Neural progenitor cell (in vitro differentiated cells): ENCODE data around the gene TRMT1L. TPM values are rescaled to one million over a fixed set of nuclear protein-coding genes. Genes with fewer than 3 reads are reported as not detected.
A peak's percentile ranks its signal among the peaks of the same experiment; 100 is the strongest.

Experiments
- DNase-seq: peaks from one replicate; pipeline ENCODE4 v3.0.0-alpha.2; 2016; ENCODE audit warnings: low spot score
- H2AFZ ChIP-seq: fragments of 200-600 bp; sonication (generic); replicated peaks from 2 replicates; pipeline ENCODE4 v1.6.1; 2016; ENCODE audit warnings: antibody characterized with exemption
- H3F3A ChIP-seq: fragments of 200-600 bp; sonication (generic); 2 replicates; pipeline ENCODE4 v1.6.1; 2016; ENCODE audit warnings: antibody characterized with exemption, low read depth
- H3K27ac ChIP-seq: fragments of 200-600 bp; sonication (generic); 2 replicates; pipeline ENCODE4 v1.5.1; 2016; ENCODE audit warnings: mild to moderate bottlenecking
- H3K27me3 ChIP-seq: fragments of 200-600 bp; sonication (generic); 2 replicates; pipeline ENCODE4 v1.6.1; 2016; ENCODE audit warnings: mild to moderate bottlenecking, moderate library complexity
- H3K36me3 ChIP-seq: fragments of 200-600 bp; sonication (generic); 2 replicates; pipeline ENCODE4 v1.5.1; 2016
- H3K4me1 ChIP-seq: fragments of 200-600 bp; sonication (generic); 2 replicates; pipeline ENCODE4 v1.6.1; 2016; ENCODE audit warnings: mixed run types
- H3K4me2 ChIP-seq: fragments of 200-600 bp; sonication (generic); 2 replicates; pipeline ENCODE4 v1.6.1; 2016
- H3K4me3 ChIP-seq: fragments of 200-600 bp; sonication (generic); 2 replicates; pipeline ENCODE4 v1.5.1; 2016
- H3K79me2 ChIP-seq: fragments of 200-600 bp; sonication (generic); 2 replicates; pipeline ENCODE4 v1.6.1; 2016; ENCODE audit warnings: low read depth
- H3K9ac ChIP-seq: fragments of 200-600 bp; sonication (generic); 2 replicates; pipeline ENCODE4 v1.6.1; 2016
- H3K9me3 ChIP-seq: fragments of 200-600 bp; sonication (generic); 2 replicates; pipeline ENCODE4 v1.5.1; 2016; ENCODE audit warnings: low read depth
- H4K20me1 ChIP-seq: fragments of 200-600 bp; sonication (generic); 2 replicates; pipeline ENCODE4 v1.6.1; 2016; ENCODE audit warnings: low read depth
- H3K27ac Mint-ChIP-seq: 3 replicates; pipeline ENCODE4 v1.8.0; 2021; ENCODE audit warnings: mixed read lengths
- H3K27me3 Mint-ChIP-seq: 2 replicates; pipeline ENCODE4 v1.8.0; 2022; ENCODE audit warnings: low read depth, mild to moderate bottlenecking, inconsistent platforms, moderate library complexity, mixed read lengths; ENCODE audit not compliant: insufficient read depth
- H3K36me3 Mint-ChIP-seq: 3 replicates; pipeline ENCODE4 v1.8.0; 2021; ENCODE audit warnings: mixed read lengths
- H3K4me1 Mint-ChIP-seq: 3 replicates; pipeline ENCODE4 v1.8.0; 2021; ENCODE audit warnings: mixed read lengths
- H3K4me3 Mint-ChIP-seq: 3 replicates; pipeline ENCODE4 v1.8.0; 2021; ENCODE audit warnings: mild to moderate bottlenecking, moderate library complexity, mixed read lengths
- H3K9me3 Mint-ChIP-seq: 3 replicates; pipeline ENCODE4 v1.8.0; 2020; ENCODE audit warnings: mixed read lengths
- EZH2 ChIP-seq: fragments of 200-600 bp; sonication (generic); IDR thresholded peaks from 2 replicates; pipeline ENCODE4 v1.6.1; 2017; ENCODE audit warnings: antibody characterized with exemption, mild to moderate bottlenecking, moderate library complexity
- EZH2phosphoT487 ChIP-seq: fragments of 200-600 bp; sonication (generic); IDR thresholded peaks from 2 replicates; pipeline ENCODE4 v1.6.1; 2017; ENCODE audit warnings: antibody characterized with exemption
- total RNA-seq: library from RNA; depleted of rRNA; stranded (reverse); fragments of >200 nt; gene quantifications from 2 replicates; pipeline ENCODE4 v1.2.3, GENCODE V29; 2015; ENCODE audit warnings: low replicate concordance
- TF ChIP-seq, protein P1 (sequence below): fragments of 200-600 bp; sonication (generic); IDR thresholded peaks from 2 replicates; pipeline ENCODE4 v1.5.1; 2017; ENCODE audit warnings: antibody characterized with exemption, mild to moderate bottlenecking

Gene TRMT1L
- total RNA-seq, 1 donor from 2014 or later, result 58.9 TPM

DNA sequence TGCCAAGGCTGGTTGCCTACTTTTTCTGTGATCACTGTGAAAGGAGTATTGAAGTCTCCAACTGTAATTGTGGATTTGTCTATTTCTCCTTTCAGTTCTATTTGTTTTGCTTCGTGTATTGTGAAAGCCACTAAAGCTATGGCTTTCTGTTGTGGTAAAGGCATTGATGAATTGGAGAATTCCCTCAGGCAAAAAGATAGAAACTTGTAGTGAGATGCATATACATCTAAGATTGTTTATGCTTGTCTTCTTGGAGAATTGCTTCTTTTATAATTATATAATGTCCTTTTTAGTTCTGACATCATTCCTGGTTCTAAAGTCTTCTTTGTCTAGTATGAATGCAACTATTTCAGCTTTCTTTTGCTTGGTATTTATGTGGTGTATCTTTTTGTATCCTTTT is 37.0 kb upstream of the TRMT1L start:
- H4K20me1 ChIP-seq, result no peaks in the 10 kb centered on the region
- no peak overlapping the region for H2AFZ ChIP-seq
- no peaks in the 10 kb centered on the region for H3K27me3 ChIP-seq
- H3K9me3 ChIP-seq, result no peaks in the 10 kb centered on the region
- no peak overlapping the region for H3K4me2 ChIP-seq
- H3K4me1 ChIP-seq, result no peaks in the 10 kb centered on the region
- H3K79me2 ChIP-seq, result no peaks in the 10 kb centered on the region
- H3K36me3 Mint-ChIP-seq, result peaks cover 6% of the 10 kb centered on the region
- no peak overlapping the region for H3K4me3 Mint-ChIP-seq
- H3F3A ChIP-seq, result no peaks in the 10 kb centered on the region
- no peaks in the 10 kb centered on the region for H3K27me3 Mint-ChIP-seq
- H3K9ac ChIP-seq, result no peak overlapping the region
- peaks cover 15% of the 10 kb centered on the region for H3K9me3 Mint-ChIP-seq
- H3K27ac ChIP-seq, result no peak overlapping the region
- H3K4me1 Mint-ChIP-seq, result no peaks in the 10 kb centered on the region
- no peaks in the 10 kb centered on the region for H3K36me3 ChIP-seq
- TF ChIP-seq EZH2phosphoT487 (no peak), EZH2 (no peak)
- TF ChIP-seq, protein P1, sequence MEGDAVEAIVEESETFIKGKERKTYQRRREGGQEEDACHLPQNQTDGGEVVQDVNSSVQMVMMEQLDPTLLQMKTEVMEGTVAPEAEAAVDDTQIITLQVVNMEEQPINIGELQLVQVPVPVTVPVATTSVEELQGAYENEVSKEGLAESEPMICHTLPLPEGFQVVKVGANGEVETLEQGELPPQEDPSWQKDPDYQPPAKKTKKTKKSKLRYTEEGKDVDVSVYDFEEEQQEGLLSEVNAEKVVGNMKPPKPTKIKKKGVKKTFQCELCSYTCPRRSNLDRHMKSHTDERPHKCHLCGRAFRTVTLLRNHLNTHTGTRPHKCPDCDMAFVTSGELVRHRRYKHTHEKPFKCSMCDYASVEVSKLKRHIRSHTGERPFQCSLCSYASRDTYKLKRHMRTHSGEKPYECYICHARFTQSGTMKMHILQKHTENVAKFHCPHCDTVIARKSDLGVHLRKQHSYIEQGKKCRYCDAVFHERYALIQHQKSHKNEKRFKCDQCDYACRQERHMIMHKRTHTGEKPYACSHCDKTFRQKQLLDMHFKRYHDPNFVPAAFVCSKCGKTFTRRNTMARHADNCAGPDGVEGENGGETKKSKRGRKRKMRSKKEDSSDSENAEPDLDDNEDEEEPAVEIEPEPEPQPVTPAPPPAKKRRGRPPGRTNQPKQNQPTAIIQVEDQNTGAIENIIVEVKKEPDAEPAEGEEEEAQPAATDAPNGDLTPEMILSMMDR, result no peak
- H3K4me3 ChIP-seq, result no peak overlapping the region
- no peak for DNase-seq
- no peak overlapping the region for H3K27ac Mint-ChIP-seq

- H2AFZ ChIP-seq, result no peak overlapping the region
- Mint-ChIP-seq H3K4me1 (peaks cover 3% of the 10 kb centered on the region), H3K27ac (no peak overlapping the region), H3K4me3 (peak overlapping the region; percentile 20), H3K9me3 (no peaks in the 10 kb centered on the region), H3K36me3 (peaks cover 4% of the 10 kb centered on the region), H3K27me3 (no peaks in the 10 kb centered on the region)
- H3K4me2 ChIP-seq, result peak overlapping the region; percentile 39
- no peak overlapping the region for H3K4me3 ChIP-seq
- H3K9ac ChIP-seq, result no peak overlapping the region
- H3K4me1 ChIP-seq, result no peaks in the 10 kb centered on the region
- no peak overlapping the region for H3K27ac ChIP-seq
- no peaks in the 10 kb centered on the region for H3F3A ChIP-seq
- H3K36me3 ChIP-seq, result no peaks in the 10 kb centered on the region
- no peaks in the 10 kb centered on the region for H3K79me2 ChIP-seq
- no peaks in the 10 kb centered on the region for H3K27me3 ChIP-seq
- TF ChIP-seq, protein P1, result peak; percentile 80
- no peak for TF ChIP-seq EZH2phosphoT487
- peak; percentile 82 for DNase-seq
- no peaks in the 10 kb centered on the region for H4K20me1 ChIP-seq
- H3K9me3 ChIP-seq, result no peaks in the 10 kb centered on the region
These were observed 13.6 kb upstream of the TRMT1L start for GRCh38 chr1:185170291-185170848.

- H3K27me3 ChIP-seq, result no peaks in the 10 kb centered on the region
- Mint-ChIP-seq H3K4me1 (peaks cover 3% of the 10 kb centered on the region), H3K4me3 (no peak overlapping the region), H3K27ac (no peak overlapping the region), H3K9me3 (no peaks in the 10 kb centered on the region), H3K27me3 (no peaks in the 10 kb centered on the region), H3K36me3 (no peaks in the 10 kb centered on the region)
- H3F3A ChIP-seq, result no peaks in the 10 kb centered on the region
- H3K4me3 ChIP-seq, result no peak overlapping the region
- H3K9ac ChIP-seq, result no peak overlapping the region
- TF ChIP-seq EZH2, result no peak
- TF ChIP-seq, protein P1, result no peak
- no peak for TF ChIP-seq EZH2phosphoT487
- H3K9me3 ChIP-seq, result no peaks in the 10 kb centered on the region
- H3K79me2 ChIP-seq, result no peaks in the 10 kb centered on the region
- no peaks in the 10 kb centered on the region for H3K36me3 ChIP-seq
- no peak overlapping the region for H3K27ac ChIP-seq
- H3K4me2 ChIP-seq, result no peak overlapping the region
- no peak overlapping the region for H2AFZ ChIP-seq
- H4K20me1 ChIP-seq, result no peaks in the 10 kb centered on the region
- H3K4me1 ChIP-seq, result no peaks in the 10 kb centered on the region
- no peak for DNase-seq
These were observed 9.4 kb upstream of the TRMT1L start for GRCh38 chr1:185166106-185166505.
